ENCODE data around the gene BANK1. TPM values are rescaled to one million over a fixed set of nuclear protein-coding genes. Genes with fewer than 3 reads are reported as not detected.

Gene BANK1
- total RNA-seq, 1 experiment from 2014 or later, result 2.4 TPM

- Histone ChIP-seq H4K20me1 (ENCODE audit: insufficient read depth) (no peaks in the 10 kb centered on the region), H3K9ac (ENCODE audit: low read length) (no peak overlapping the region), H3K9me3 (ENCODE audit: control insufficient read depth in 1 of 2, insufficient read depth in 1 of 2, low read depth in 1 of 2, low read length in 2 of 2) (no peaks in the 10 kb centered on the region), H3K36me3 (ENCODE audit: control insufficient read depth in 1 of 2, insufficient read depth in 2 of 2, low read length in 2 of 2) (no peaks in the 10 kb centered on the region), H3K27ac (ENCODE audit: low read depth, low read length) (no peak overlapping the region), H3K79me2 (ENCODE audit: insufficient read depth, low read length) (no peaks in the 10 kb centered on the region), H3K4me3 (replicated peaks in 1 of 2; ENCODE audit: low read depth in 1 of 2, low read length in 2 of 2) (no peak overlapping the region), H3K9me2 (ENCODE audit: insufficient read depth) (no peaks in the 10 kb centered on the region), H2AFZ (ENCODE audit: low read depth, low read length, poor library complexity, severe bottlenecking) (no peak overlapping the region), H3K4me1 (ENCODE audit: control insufficient read depth in 1 of 2, insufficient read depth in 2 of 2, low read length in 2 of 2) (no peaks in the 10 kb centered on the region), H3K27me3 (ENCODE audit: insufficient read depth, low read length) (no peaks in the 10 kb centered on the region), H3K4me2 (ENCODE audit: low read length) (no peak overlapping the region)
- ChIA-PET CTCF (no interaction called here), POLR2A (no interaction called here), RAD21 (ENCODE audit: low non-redundant PET in 1 of 2, low total read pairs in 2 of 2, uncharacterized antibody in 2 of 2, unreplicated experiment in 2 of 2) (no interaction called here)
- ATAC-seq (no peak), DNase-seq (ENCODE audit: low read depth, low spot score) (no peak)
- TF ChIP-seq YY1 (IDR thresholded peaks at IDR 0.05; ENCODE audit: extremely low read depth, insufficient replicate concordance, low read depth, low read length) (no peak), SIN3A (IDR thresholded peaks at IDR 0.05; ENCODE audit: low read depth) (no peak), POLR2A (IDR thresholded peaks at IDR 0.05; ENCODE audit: borderline replicate concordance, extremely low read depth, insufficient read depth, insufficient read length) (no peak), CTCF (IDR thresholded peaks at IDR 0.05 in 2 of 3, conservative IDR thresholded peaks at IDR 0.05 in 1 of 3; ENCODE audit: borderline replicate concordance in 1 of 3, insufficient read depth in 1 of 3, low read depth in 2 of 3, low read length in 2 of 3) (no peak), CBX3 (IDR thresholded peaks at IDR 0.05; ENCODE audit: low read depth) (no peak), FOSL1 (IDR thresholded peaks at IDR 0.05; ENCODE audit: low read depth) (no peak), POLR2AphosphoS5 (IDR thresholded peaks at IDR 0.05; ENCODE audit: low read depth, low read length) (no peak), JUND (IDR thresholded peaks at IDR 0.05) (no peak), ATF3 (IDR thresholded peaks at IDR 0.05) (no peak), ZFX (IDR thresholded peaks at IDR 0.05) (no peak), SRF (IDR thresholded peaks at IDR 0.05; ENCODE audit: low read depth) (no peak), TCF7L2 (IDR thresholded peaks at IDR 0.05; ENCODE audit: borderline replicate concordance, extremely low read depth, insufficient read depth, insufficient read length) (no peak), RAD21 (IDR thresholded peaks at IDR 0.05; ENCODE audit: low read depth) (no peak), EZH2phosphoT487 (IDR thresholded peaks at IDR 0.05; ENCODE audit: borderline replicate concordance) (no peak), CEBPB (IDR thresholded peaks at IDR 0.05; ENCODE audit: low read depth) (no peak), EZH2 (IDR thresholded peaks at IDR 0.05) (no peak), MAX (IDR thresholded peaks at IDR 0.05) (no peak)
- TF ChIP-seq, protein P1, sequence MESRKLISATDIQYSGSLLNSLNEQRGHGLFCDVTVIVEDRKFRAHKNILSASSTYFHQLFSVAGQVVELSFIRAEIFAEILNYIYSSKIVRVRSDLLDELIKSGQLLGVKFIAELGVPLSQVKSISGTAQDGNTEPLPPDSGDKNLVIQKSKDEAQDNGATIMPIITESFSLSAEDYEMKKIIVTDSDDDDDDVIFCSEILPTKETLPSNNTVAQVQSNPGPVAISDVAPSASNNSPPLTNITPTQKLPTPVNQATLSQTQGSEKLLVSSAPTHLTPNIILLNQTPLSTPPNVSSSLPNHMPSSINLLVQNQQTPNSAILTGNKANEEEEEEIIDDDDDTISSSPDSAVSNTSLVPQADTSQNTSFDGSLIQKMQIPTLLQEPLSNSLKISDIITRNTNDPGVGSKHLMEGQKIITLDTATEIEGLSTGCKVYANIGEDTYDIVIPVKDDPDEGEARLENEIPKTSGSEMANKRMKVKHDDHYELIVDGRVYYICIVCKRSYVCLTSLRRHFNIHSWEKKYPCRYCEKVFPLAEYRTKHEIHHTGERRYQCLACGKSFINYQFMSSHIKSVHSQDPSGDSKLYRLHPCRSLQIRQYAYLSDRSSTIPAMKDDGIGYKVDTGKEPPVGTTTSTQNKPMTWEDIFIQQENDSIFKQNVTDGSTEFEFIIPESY (IDR thresholded peaks at IDR 0.05; ENCODE audit: extremely low read depth, insufficient replicate concordance, low read length), result no peak
- TF ChIP-seq, protein P2, sequence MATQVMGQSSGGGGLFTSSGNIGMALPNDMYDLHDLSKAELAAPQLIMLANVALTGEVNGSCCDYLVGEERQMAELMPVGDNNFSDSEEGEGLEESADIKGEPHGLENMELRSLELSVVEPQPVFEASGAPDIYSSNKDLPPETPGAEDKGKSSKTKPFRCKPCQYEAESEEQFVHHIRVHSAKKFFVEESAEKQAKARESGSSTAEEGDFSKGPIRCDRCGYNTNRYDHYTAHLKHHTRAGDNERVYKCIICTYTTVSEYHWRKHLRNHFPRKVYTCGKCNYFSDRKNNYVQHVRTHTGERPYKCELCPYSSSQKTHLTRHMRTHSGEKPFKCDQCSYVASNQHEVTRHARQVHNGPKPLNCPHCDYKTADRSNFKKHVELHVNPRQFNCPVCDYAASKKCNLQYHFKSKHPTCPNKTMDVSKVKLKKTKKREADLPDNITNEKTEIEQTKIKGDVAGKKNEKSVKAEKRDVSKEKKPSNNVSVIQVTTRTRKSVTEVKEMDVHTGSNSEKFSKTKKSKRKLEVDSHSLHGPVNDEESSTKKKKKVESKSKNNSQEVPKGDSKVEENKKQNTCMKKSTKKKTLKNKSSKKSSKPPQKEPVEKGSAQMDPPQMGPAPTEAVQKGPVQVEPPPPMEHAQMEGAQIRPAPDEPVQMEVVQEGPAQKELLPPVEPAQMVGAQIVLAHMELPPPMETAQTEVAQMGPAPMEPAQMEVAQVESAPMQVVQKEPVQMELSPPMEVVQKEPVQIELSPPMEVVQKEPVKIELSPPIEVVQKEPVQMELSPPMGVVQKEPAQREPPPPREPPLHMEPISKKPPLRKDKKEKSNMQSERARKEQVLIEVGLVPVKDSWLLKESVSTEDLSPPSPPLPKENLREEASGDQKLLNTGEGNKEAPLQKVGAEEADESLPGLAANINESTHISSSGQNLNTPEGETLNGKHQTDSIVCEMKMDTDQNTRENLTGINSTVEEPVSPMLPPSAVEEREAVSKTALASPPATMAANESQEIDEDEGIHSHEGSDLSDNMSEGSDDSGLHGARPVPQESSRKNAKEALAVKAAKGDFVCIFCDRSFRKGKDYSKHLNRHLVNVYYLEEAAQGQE (IDR thresholded peaks at IDR 0.05; ENCODE audit: low read depth), result no peak
- BruUV-seq (replicated peaks), result no TSS peak
- intact Hi-C loops (cut with micrococcal nuclease), result no loop called here
Observed at GRCh38 chr4:101846550-101846949, 56.0 kb downstream of the BANK1 start.

Measured in HCT116 (cell line).